Lower lobe of right lung (tissue), 2 donors: ENCODE results near the gene TNS4. TPM values are rescaled to one million over a fixed set of nuclear protein-coding genes. Genes with fewer than 3 reads are reported as not detected.

Experiments used
- ATAC-seq, 2 donors: fragments of 200-7000 bp; cut with Tn5 transposase; one replicate each; pipeline ENCODE4 v1.9.1; 2020 to 2022; ENCODE audit warnings: mild to moderate bottlenecking in 2 of 2, moderate library complexity in 2 of 2
- DNase-seq: peaks from one replicate; pipeline ENCODE4 v3.0.0-alpha.2; 2020
- H3K27ac ChIP-seq: fragments of 200-600 bp; one replicate; pipeline ENCODE4 v1.8.0; 2022
- H3K27me3 ChIP-seq: fragments of 200-600 bp; one replicate; pipeline ENCODE4 v1.8.0; 2022; ENCODE audit warnings: low read depth
- H3K36me3 ChIP-seq: fragments of 200-600 bp; one replicate; pipeline ENCODE4 v1.8.0; 2022; ENCODE audit warnings: mild to moderate bottlenecking
- H3K4me1 ChIP-seq: fragments of 200-600 bp; one replicate; pipeline ENCODE4 v1.8.0; 2022
- H3K4me3 ChIP-seq: fragments of 200-600 bp; one replicate; pipeline ENCODE4 v1.8.0; 2022; ENCODE audit warnings: mild to moderate bottlenecking
- H3K9me3 ChIP-seq: fragments of 200-600 bp; one replicate; pipeline ENCODE4 v1.8.0; 2022
- CTCF ChIP-seq: fragments of 200-600 bp; IDR thresholded peaks from one replicate; pipeline ENCODE4 v1.8.0; 2022; ENCODE audit warnings: antibody characterized with exemption, mild to moderate bottlenecking
- intact Hi-C: fragments of 100-400 bp; cut with DNase I; formaldehyde crosslinking; loops from one replicate; pipeline ENCODE4 v1.11.0; 2022
- total RNA-seq: library from RNA; stranded (reverse); fragmentation: NEBNext Ultra II Directional; extraction: Animal tissue kit (Norgen Biotek cat#: 25700); gene quantifications from one replicate; pipeline ENCODE4 v1.2.1, GENCODE V29; 2021
- donor health status: DM: no; HTN: yes; CAD: no; lungs with severe emphysema.

Gene TNS4
- total RNA-seq, 1 donor from 2014 or later: 0.68 TPM

- no peak for ATAC-seq
- no peak overlapping the region for H3K27ac ChIP-seq
- DNase-seq: no peak
- H3K9me3 ChIP-seq: no peaks in the 10 kb centered on the region
- intact Hi-C loops: no loop called here
- no peak for TF ChIP-seq CTCF
- H3K27me3 ChIP-seq: no peaks in the 10 kb centered on the region
- H3K4me3 ChIP-seq: no peak overlapping the region
- H3K4me1 ChIP-seq: peaks cover 41% of the 10 kb centered on the region
- no peaks in the 10 kb centered on the region for H3K36me3 ChIP-seq
Measured at GRCh38 chr17:40478486-40478885, 22.9 kb downstream of the TNS4 start.

GRCh38 chr17:40477796-40478195, 23.6 kb downstream of the TNS4 start:
- ATAC-seq (no peak), DNase-seq (no peak)
- no peaks in the 10 kb centered on the region for H3K9me3 ChIP-seq
- no peaks in the 10 kb centered on the region for H3K36me3 ChIP-seq
- H3K27me3 ChIP-seq: no peaks in the 10 kb centered on the region
- peaks cover 45% of the 10 kb centered on the region for H3K4me1 ChIP-seq
- intact Hi-C loops: no loop called here
- no peak overlapping the region for H3K4me3 ChIP-seq
- H3K27ac ChIP-seq: no peak overlapping the region
- TF ChIP-seq CTCF: no peak

- no peaks in the 10 kb centered on the region for H3K36me3 ChIP-seq
- H3K9me3 ChIP-seq: no peaks in the 10 kb centered on the region
- ATAC-seq (no peak), DNase-seq (no peak)
- TF ChIP-seq CTCF: no peak
- no peak overlapping the region for H3K4me3 ChIP-seq
- peak overlapping the region; percentile 18 for H3K27ac ChIP-seq
- H3K4me1 ChIP-seq: peaks cover 28% of the 10 kb centered on the region
- intact Hi-C loops: no loop called here
- H3K27me3 ChIP-seq: no peaks in the 10 kb centered on the region
Measured at GRCh38 chr17:40475234-40475908, 26.1 kb downstream of the TNS4 start.

- Histone ChIP-seq H3K36me3 (no peaks in the 10 kb centered on the region), H3K27ac (no peak overlapping the region), H3K27me3 (no peaks in the 10 kb centered on the region), H3K9me3 (no peaks in the 10 kb centered on the region), H3K4me3 (no peak overlapping the region), H3K4me1 (peaks cover 19% of the 10 kb centered on the region)
- intact Hi-C loops: no loop called here
- ATAC-seq (no peak), DNase-seq (no peak)
- TF ChIP-seq CTCF: no peak
Measured at GRCh38 chr17:40474419-40475002, 26.9 kb downstream of the TNS4 start.

- H3K27me3 ChIP-seq: no peaks in the 10 kb centered on the region
- no peak overlapping the region for H3K4me3 ChIP-seq
- intact Hi-C loops: no loop called here
- H3K27ac ChIP-seq: no peak overlapping the region
- ATAC-seq (peak; percentile 39 to 55), DNase-seq (no peak)
- H3K4me1 ChIP-seq: peaks cover 16% of the 10 kb centered on the region
- H3K36me3 ChIP-seq: no peaks in the 10 kb centered on the region
- H3K9me3 ChIP-seq: no peaks in the 10 kb centered on the region
- TF ChIP-seq CTCF: no peak
Measured at GRCh38 chr17:40473573-40474365, 27.7 kb downstream of the TNS4 start.
